Measurements from ENCODE around the gene DLX2.

- TF ChIP-seq, protein P1, sequence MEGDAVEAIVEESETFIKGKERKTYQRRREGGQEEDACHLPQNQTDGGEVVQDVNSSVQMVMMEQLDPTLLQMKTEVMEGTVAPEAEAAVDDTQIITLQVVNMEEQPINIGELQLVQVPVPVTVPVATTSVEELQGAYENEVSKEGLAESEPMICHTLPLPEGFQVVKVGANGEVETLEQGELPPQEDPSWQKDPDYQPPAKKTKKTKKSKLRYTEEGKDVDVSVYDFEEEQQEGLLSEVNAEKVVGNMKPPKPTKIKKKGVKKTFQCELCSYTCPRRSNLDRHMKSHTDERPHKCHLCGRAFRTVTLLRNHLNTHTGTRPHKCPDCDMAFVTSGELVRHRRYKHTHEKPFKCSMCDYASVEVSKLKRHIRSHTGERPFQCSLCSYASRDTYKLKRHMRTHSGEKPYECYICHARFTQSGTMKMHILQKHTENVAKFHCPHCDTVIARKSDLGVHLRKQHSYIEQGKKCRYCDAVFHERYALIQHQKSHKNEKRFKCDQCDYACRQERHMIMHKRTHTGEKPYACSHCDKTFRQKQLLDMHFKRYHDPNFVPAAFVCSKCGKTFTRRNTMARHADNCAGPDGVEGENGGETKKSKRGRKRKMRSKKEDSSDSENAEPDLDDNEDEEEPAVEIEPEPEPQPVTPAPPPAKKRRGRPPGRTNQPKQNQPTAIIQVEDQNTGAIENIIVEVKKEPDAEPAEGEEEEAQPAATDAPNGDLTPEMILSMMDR (IDR thresholded peaks at IDR 0.05 in 4 of 5, conservative IDR thresholded peaks at IDR 0.05 in 1 of 5): no peak
- no peak for TF ChIP-seq POLR2A (IDR thresholded peaks at IDR 0.05)
Observed at GRCh38 chr2:172089633-172090032, 13.1 kb downstream of the DLX2 start.

Data from gastrocnemius medialis (tissue), 4 donors.